ENCODE measurements around the gene VPS51.

DNA sequence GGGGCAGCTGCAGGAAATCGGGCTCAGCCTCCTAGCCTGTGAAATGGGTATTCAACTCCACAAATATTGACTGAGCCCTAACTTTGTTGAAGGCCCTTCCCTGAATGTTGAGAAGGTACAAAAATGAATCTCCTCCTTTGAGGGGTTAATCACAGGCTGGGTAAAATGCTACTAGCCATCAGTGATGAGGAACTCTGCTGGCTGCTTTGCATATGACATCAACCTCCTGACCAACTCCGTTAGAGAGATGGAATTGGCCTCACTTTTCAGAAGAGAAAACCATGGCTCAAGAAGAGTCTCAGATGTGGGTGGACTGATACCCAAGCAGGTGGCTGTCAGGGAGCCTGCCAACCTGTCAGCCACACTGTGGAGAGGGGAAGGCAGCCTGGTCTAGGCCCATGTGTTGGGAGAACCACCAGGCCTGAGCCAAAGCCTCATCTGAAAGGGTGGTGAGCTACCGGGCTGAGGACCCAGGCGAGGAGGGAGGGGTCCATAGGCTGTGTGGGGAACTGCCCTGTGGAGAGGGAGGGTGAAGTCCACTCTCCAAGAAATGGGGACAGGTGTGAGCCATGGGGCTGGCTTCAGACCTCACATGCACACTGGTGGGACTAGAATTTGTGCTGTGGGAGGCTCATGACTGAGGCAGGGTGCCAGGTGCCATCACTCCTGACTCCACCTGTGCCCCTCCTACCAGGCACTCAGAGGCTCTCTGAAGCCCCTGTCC is 23.9 kb upstream of the VPS51 start:
- TF ChIP-seq, protein P1, sequence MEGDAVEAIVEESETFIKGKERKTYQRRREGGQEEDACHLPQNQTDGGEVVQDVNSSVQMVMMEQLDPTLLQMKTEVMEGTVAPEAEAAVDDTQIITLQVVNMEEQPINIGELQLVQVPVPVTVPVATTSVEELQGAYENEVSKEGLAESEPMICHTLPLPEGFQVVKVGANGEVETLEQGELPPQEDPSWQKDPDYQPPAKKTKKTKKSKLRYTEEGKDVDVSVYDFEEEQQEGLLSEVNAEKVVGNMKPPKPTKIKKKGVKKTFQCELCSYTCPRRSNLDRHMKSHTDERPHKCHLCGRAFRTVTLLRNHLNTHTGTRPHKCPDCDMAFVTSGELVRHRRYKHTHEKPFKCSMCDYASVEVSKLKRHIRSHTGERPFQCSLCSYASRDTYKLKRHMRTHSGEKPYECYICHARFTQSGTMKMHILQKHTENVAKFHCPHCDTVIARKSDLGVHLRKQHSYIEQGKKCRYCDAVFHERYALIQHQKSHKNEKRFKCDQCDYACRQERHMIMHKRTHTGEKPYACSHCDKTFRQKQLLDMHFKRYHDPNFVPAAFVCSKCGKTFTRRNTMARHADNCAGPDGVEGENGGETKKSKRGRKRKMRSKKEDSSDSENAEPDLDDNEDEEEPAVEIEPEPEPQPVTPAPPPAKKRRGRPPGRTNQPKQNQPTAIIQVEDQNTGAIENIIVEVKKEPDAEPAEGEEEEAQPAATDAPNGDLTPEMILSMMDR (IDR thresholded peaks at IDR 0.05; ENCODE audit: poor library complexity, severe bottlenecking), result no peak
- TF ChIP-seq, protein P2, sequence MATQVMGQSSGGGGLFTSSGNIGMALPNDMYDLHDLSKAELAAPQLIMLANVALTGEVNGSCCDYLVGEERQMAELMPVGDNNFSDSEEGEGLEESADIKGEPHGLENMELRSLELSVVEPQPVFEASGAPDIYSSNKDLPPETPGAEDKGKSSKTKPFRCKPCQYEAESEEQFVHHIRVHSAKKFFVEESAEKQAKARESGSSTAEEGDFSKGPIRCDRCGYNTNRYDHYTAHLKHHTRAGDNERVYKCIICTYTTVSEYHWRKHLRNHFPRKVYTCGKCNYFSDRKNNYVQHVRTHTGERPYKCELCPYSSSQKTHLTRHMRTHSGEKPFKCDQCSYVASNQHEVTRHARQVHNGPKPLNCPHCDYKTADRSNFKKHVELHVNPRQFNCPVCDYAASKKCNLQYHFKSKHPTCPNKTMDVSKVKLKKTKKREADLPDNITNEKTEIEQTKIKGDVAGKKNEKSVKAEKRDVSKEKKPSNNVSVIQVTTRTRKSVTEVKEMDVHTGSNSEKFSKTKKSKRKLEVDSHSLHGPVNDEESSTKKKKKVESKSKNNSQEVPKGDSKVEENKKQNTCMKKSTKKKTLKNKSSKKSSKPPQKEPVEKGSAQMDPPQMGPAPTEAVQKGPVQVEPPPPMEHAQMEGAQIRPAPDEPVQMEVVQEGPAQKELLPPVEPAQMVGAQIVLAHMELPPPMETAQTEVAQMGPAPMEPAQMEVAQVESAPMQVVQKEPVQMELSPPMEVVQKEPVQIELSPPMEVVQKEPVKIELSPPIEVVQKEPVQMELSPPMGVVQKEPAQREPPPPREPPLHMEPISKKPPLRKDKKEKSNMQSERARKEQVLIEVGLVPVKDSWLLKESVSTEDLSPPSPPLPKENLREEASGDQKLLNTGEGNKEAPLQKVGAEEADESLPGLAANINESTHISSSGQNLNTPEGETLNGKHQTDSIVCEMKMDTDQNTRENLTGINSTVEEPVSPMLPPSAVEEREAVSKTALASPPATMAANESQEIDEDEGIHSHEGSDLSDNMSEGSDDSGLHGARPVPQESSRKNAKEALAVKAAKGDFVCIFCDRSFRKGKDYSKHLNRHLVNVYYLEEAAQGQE (IDR thresholded peaks at IDR 0.05; ENCODE audit: borderline replicate concordance), result no peak
- TF ChIP-seq EP300 (conservative IDR thresholded peaks at IDR 0.05; ENCODE audit: poor library complexity, severe bottlenecking), result no peak

Measured in neural cell (in vitro differentiated cells).